PC-3 (cell line): ENCODE measurements around the gene ARHGDIB. TPM values are rescaled to one million over a fixed set of nuclear protein-coding genes. Genes with fewer than 3 reads are reported as not detected.

Experiments used
- ATAC-seq: fragments of 200-7000 bp; cut with Tn5 transposase; 2 replicates; pipeline ENCODE4 v1.9.1; 2020; ENCODE audit warnings: mild to moderate bottlenecking, moderate library complexity
- BruUV-seq: library from RNA; stranded (reverse); fragments of 400-500 nt; replicated peaks from 2 replicates; lab custom pipeline; 2021; lab: Mats Ljungman, UMichigan
- CTCF ChIA-PET: fragments of 300-600 bp; sonication (Branson Sonifier 250); formaldehyde crosslinking; loops from one replicate; lab custom pipeline; 2022; ENCODE audit warnings: antibody characterized with exemption; lab: Charles Lee
- POLR2A ChIA-PET: fragments of 300-600 bp; sonication (Branson Sonifier 250); formaldehyde crosslinking; loops from one replicate; lab custom pipeline; 2022; ENCODE audit warnings: antibody characterized with exemption; ENCODE audit not compliant: unreplicated experiment; lab: Charles Lee
- DNase-seq: peaks from one replicate; pipeline ENCODE4 v3.0.0-alpha.2; 2015
- H2AFZ ChIP-seq: fragments of 300-600 bp; sonication (generic); 2 replicates; pipeline ENCODE4 v1.6.0; 2016; ENCODE audit warnings: antibody characterized with exemption, low read length
- H3F3A ChIP-seq: fragments of 300-600 bp; sonication (generic); one replicate; pipeline ENCODE4 v1.6.0; 2017; ENCODE audit warnings: antibody characterized with exemption, low read length, control low read depth, mild to moderate bottlenecking; ENCODE audit not compliant: unreplicated experiment
- H3K27ac ChIP-seq: fragments of 300-600 bp; sonication (generic); 2 replicates; pipeline ENCODE4 v1.5.1; 2016; ENCODE audit warnings: mild to moderate bottlenecking, low read length
- H3K27me3 ChIP-seq: fragments of 300-600 bp; sonication (generic); 2 replicates; pipeline ENCODE4 v1.6.1; 2016; ENCODE audit warnings: low read length, mixed read lengths
- H3K36me3 ChIP-seq: fragments of 300-600 bp; sonication (generic); 2 replicates; pipeline ENCODE4 v1.6.1; 2016; ENCODE audit warnings: low read depth, mixed run types, low read length, mixed read lengths
- H3K4me1 ChIP-seq: fragments of 300-600 bp; sonication (generic); 2 replicates; pipeline ENCODE4 v1.5.1; 2016; ENCODE audit warnings: low read length; ENCODE audit not compliant: insufficient read depth
- H3K4me2 ChIP-seq: fragments of 300-600 bp; sonication (generic); 2 replicates; pipeline ENCODE4 v1.6.0; 2016; ENCODE audit warnings: low read length
- H3K4me3 ChIP-seq: fragments of 300-600 bp; sonication (generic); 2 replicates; pipeline ENCODE4 v1.5.1; 2016; ENCODE audit warnings: mild to moderate bottlenecking, low read length, mixed read lengths
- H3K79me2 ChIP-seq: fragments of 300-600 bp; sonication (generic); 2 replicates; pipeline ENCODE4 v1.6.1; 2017; ENCODE audit warnings: low read length, mixed read lengths
- H3K9ac ChIP-seq: fragments of 300-600 bp; sonication (generic); 2 replicates; pipeline ENCODE4 v1.6.0; 2016; ENCODE audit warnings: mild to moderate bottlenecking, low read length
- H3K9me2 ChIP-seq: fragments of 300-600 bp; sonication (generic); replicated peaks from 2 replicates; pipeline ENCODE4 v1.6.1; 2016; ENCODE audit warnings: mixed run types, low read length, mixed read lengths
- H3K9me3 ChIP-seq: fragments of 300-600 bp; sonication (generic); 2 replicates; pipeline ENCODE4 v1.6.1; 2016; ENCODE audit warnings: low read length, mixed read lengths
- H4K20me1 ChIP-seq: fragments of 300-600 bp; sonication (generic); 2 replicates; pipeline ENCODE4 v1.6.1; 2016; ENCODE audit warnings: low read length, mixed read lengths
- EZH2 ChIP-seq: fragments of 300-600 bp; sonication (generic); IDR thresholded peaks from one replicate; pipeline ENCODE4 v1.6.1; 2017; ENCODE audit warnings: antibody characterized with exemption, mild to moderate bottlenecking, low read length; ENCODE audit not compliant: unreplicated experiment
- EZH2phosphoT487 ChIP-seq: fragments of 300-600 bp; sonication (generic); IDR thresholded peaks from 2 replicates; pipeline ENCODE4 v1.6.1; 2018; ENCODE audit warnings: mild to moderate bottlenecking, antibody characterized with exemption, low read length, borderline replicate concordance
- intact Hi-C: fragments of 100-400 bp; cut with micrococcal nuclease; formaldehyde crosslinking; loops from 2 replicates; pipeline ENCODE4 v1.9.0; 2023
- total RNA-seq: library from RNA; depleted of rRNA; stranded (reverse); fragments of >200 nt; gene quantifications from 2 replicates; pipeline ENCODE4 v1.2.3, GENCODE V29; 2014
- TF ChIP-seq, protein P1 (sequence below): fragments of 300-600 bp; sonication (generic); conservative IDR thresholded peaks from 2 replicates; pipeline ENCODE4 v1.5.1; 2017; ENCODE audit warnings: antibody characterized with exemption, low read depth, mild to moderate bottlenecking, low read length

The ARHGDIB gene
- total RNA-seq, 1 experiment from 2014 or later: 10.4 TPM

DNA sequence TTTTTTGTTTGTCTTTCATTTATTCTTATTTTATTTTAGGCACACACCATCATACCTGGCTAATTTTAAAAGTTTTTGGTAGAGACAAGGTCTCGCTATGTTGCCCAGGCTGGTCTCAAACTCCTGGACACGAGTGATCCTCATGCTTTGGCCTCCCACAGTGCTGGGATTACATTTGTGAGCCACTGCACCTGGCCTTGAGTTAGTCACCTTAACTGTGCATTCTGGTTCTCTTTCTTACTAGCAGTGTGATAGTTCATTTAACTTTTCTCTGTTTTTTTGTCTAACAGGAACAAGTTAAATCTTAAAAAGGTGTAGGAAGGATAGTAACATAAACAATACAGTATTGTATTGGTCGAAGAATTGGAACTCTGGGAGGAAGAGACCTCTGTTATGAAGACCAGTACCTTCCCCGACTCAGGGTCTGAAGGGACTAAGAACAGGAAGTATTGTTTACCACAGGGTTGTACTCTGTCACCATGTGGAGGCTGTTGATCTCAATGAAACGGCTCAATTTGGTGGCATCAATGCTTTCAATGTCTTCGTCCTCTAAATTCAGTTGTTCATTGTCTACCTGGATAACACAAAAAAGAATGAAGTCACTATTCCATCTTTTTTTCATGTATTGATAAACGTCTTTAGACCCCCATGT is 40.8 kb downstream of the ARHGDIB start:
- TF ChIP-seq, protein P1, sequence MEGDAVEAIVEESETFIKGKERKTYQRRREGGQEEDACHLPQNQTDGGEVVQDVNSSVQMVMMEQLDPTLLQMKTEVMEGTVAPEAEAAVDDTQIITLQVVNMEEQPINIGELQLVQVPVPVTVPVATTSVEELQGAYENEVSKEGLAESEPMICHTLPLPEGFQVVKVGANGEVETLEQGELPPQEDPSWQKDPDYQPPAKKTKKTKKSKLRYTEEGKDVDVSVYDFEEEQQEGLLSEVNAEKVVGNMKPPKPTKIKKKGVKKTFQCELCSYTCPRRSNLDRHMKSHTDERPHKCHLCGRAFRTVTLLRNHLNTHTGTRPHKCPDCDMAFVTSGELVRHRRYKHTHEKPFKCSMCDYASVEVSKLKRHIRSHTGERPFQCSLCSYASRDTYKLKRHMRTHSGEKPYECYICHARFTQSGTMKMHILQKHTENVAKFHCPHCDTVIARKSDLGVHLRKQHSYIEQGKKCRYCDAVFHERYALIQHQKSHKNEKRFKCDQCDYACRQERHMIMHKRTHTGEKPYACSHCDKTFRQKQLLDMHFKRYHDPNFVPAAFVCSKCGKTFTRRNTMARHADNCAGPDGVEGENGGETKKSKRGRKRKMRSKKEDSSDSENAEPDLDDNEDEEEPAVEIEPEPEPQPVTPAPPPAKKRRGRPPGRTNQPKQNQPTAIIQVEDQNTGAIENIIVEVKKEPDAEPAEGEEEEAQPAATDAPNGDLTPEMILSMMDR: no peak
- no peak overlapping the region for H3K4me3 ChIP-seq
- no peak overlapping the region for H3K9ac ChIP-seq
- no peaks in the 10 kb centered on the region for H3F3A ChIP-seq
- POLR2A ChIA-PET: no interaction called here
- CTCF ChIA-PET: no interaction called here
- no peaks in the 10 kb centered on the region for H3K36me3 ChIP-seq
- intact Hi-C loops: no loop called here
- H3K27ac ChIP-seq: no peak overlapping the region
- ATAC-seq (no peak), DNase-seq (no peak)
- H3K4me2 ChIP-seq: no peak overlapping the region
- no peaks in the 10 kb centered on the region for H4K20me1 ChIP-seq
- no peaks in the 10 kb centered on the region for H3K9me3 ChIP-seq
- H3K4me1 ChIP-seq: no peaks in the 10 kb centered on the region
- BruUV-seq: no TSS peak
- H2AFZ ChIP-seq: no peak overlapping the region
- H3K27me3 ChIP-seq: no peaks in the 10 kb centered on the region
- no peaks in the 10 kb centered on the region for H3K9me2 ChIP-seq
- no peaks in the 10 kb centered on the region for H3K79me2 ChIP-seq

DNA sequence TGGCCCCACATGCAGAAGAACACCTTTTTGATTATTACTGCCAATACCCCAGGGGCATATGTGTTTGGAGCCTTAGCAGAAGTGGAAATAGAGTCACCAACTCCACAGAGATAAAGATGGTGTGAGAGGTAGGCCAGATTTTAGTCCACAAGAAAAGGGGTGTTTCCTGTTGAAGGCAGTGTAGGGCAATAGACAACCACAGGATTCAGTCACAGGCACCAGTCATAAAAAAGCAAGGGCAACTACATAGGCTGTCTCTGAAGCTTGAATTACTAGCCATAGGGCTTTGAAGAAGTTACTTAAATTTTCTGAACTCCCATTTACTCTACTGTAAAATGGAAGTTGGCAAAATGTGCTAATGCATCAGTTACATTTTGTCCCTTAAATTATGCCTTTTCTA is 41.9 kb downstream of the ARHGDIB start:
- H2AFZ ChIP-seq: no peak overlapping the region
- TF ChIP-seq, protein P1: no peak
- no peak for TF ChIP-seq EZH2phosphoT487
- no peak for TF ChIP-seq EZH2
- H3K36me3 ChIP-seq: no peaks in the 10 kb centered on the region
- intact Hi-C loops: no loop called here
- no peaks in the 10 kb centered on the region for H3K79me2 ChIP-seq
- no peak overlapping the region for H3K4me3 ChIP-seq
- no peaks in the 10 kb centered on the region for H3F3A ChIP-seq
- H3K9me2 ChIP-seq: no peaks in the 10 kb centered on the region
- H3K4me2 ChIP-seq: no peak overlapping the region
- ChIA-PET POLR2A (no interaction called here), CTCF (no interaction called here)
- no TSS peak for BruUV-seq
- no peaks in the 10 kb centered on the region for H4K20me1 ChIP-seq
- H3K27me3 ChIP-seq: no peaks in the 10 kb centered on the region
- H3K9ac ChIP-seq: no peak overlapping the region
- DNase-seq (no peak), ATAC-seq (no peak)
- H3K4me1 ChIP-seq: no peaks in the 10 kb centered on the region
- no peaks in the 10 kb centered on the region for H3K9me3 ChIP-seq
- H3K27ac ChIP-seq: no peak overlapping the region

DNA sequence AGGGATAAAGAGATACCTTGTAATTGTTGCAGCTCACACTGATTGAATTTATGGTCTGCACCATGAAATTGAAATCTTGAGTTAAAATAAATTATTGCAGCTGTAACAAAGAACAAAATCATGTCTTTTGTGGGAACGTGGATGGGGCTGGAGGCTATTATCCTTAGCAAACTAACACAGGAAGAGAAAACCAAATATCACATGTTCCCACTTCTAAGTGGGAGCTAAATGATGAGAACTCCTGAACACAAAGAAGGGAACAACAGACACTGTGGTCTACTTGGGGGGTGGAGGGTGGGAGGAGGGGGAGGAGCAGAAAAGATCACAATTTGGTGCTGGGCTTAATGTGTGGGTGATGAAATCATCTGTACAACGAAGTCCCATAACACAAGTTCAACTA is 45.7 kb downstream of the ARHGDIB start:
- DNase-seq (no peak), ATAC-seq (no peak)
- H3K27ac ChIP-seq: no peak overlapping the region
- no peak overlapping the region for H3K9ac ChIP-seq
- H3K9me3 ChIP-seq: no peaks in the 10 kb centered on the region
- intact Hi-C loops: no loop called here
- H4K20me1 ChIP-seq: no peaks in the 10 kb centered on the region
- no peaks in the 10 kb centered on the region for H3K79me2 ChIP-seq
- peaks cover 22% of the 10 kb centered on the region for H3K4me1 ChIP-seq
- no peaks in the 10 kb centered on the region for H3K9me2 ChIP-seq
- POLR2A ChIA-PET: no interaction called here
- CTCF ChIA-PET: no interaction called here
- H3F3A ChIP-seq: no peaks in the 10 kb centered on the region
- no peak overlapping the region for H3K4me3 ChIP-seq
- H3K4me2 ChIP-seq: no peak overlapping the region
- no peaks in the 10 kb centered on the region for H3K36me3 ChIP-seq
- TF ChIP-seq EZH2 (no peak), EZH2phosphoT487 (no peak)
- TF ChIP-seq, protein P1: no peak
- H3K27me3 ChIP-seq: no peaks in the 10 kb centered on the region
- no TSS peak for BruUV-seq
- no peak overlapping the region for H2AFZ ChIP-seq
